OCI-LY1 (cell line): ENCODE measurements around the gene MFAP3L.

Experiments used
- H2AFZ ChIP-seq: fragments of 200-600 bp; sonication (generic), shearing (Covaris generic); 2 replicates; pipeline ENCODE4 v1.6.0; 2014; ENCODE audit warnings: antibody characterized with exemption, mild to moderate bottlenecking, low read length
- H3F3A ChIP-seq: fragments of 200-600 bp; sonication (generic), shearing (Covaris generic); 2 replicates; pipeline ENCODE4 v1.6.0; 2014; ENCODE audit warnings: mild to moderate bottlenecking, antibody characterized with exemption, low read length, moderate library complexity; ENCODE audit not compliant: insufficient read depth
- H3K27ac ChIP-seq: fragments of 200-600 bp; sonication (generic); 2 replicates; pipeline ENCODE4 v1.5.1; 2014; ENCODE audit warnings: low read length, mixed run types, mild to moderate bottlenecking, low read depth; ENCODE audit not compliant: poor library complexity, severe bottlenecking
- H3K27me3 ChIP-seq: fragments of 200-600 bp; sonication (generic); 2 replicates; pipeline ENCODE4 v1.6.0; 2014; ENCODE audit warnings: antibody characterized with exemption, mild to moderate bottlenecking, low read length, moderate library complexity; ENCODE audit not compliant: insufficient read depth
- H3K36me3 ChIP-seq: fragments of 200-600 bp; sonication (generic); 2 replicates; pipeline ENCODE4 v1.6.1; 2014; ENCODE audit warnings: mild to moderate bottlenecking, antibody characterized with exemption, low read length, moderate library complexity, mixed read lengths; ENCODE audit not compliant: insufficient read depth
- H3K4me1 ChIP-seq: fragments of 200-600 bp; sonication (generic); 2 replicates; pipeline ENCODE4 v1.5.1; 2014; ENCODE audit warnings: mild to moderate bottlenecking, low read length, moderate library complexity; ENCODE audit not compliant: insufficient read depth, severe bottlenecking
- H3K4me2 ChIP-seq: fragments of 200-600 bp; sonication (generic), shearing (Covaris generic); 2 replicates; pipeline ENCODE4 v1.6.1; 2014; ENCODE audit warnings: low read length
- H3K4me3 ChIP-seq: fragments of 200-600 bp; sonication (generic); 2 replicates; pipeline ENCODE4 v1.5.1; 2014; ENCODE audit warnings: low read length, low read depth, mild to moderate bottlenecking, mixed read lengths; ENCODE audit not compliant: poor library complexity, severe bottlenecking
- H3K79me2 ChIP-seq: fragments of 200-600 bp; shearing (Covaris generic); 2 replicates; pipeline ENCODE4 v1.6.1; 2016; ENCODE audit warnings: mixed run types, low read length, mixed read lengths; ENCODE audit not compliant: insufficient read depth
- H3K9ac ChIP-seq: fragments of 200-600 bp; sonication (generic), shearing (Covaris generic); 2 replicates; pipeline ENCODE4 v1.6.1; 2014; ENCODE audit warnings: mild to moderate bottlenecking, low read length, mixed read lengths
- H3K9me2 ChIP-seq: fragments of 200-600 bp; sonication (generic), shearing (Covaris generic); 2 replicates; pipeline ENCODE4 v1.6.1; 2014; ENCODE audit warnings: low read depth, mild to moderate bottlenecking, low read length, mixed read lengths
- H3K9me3 ChIP-seq: fragments of 200-600 bp; shearing (Covaris generic); 2 replicates; pipeline ENCODE4 v1.6.1; 2014; ENCODE audit warnings: low read length, mixed read lengths
- H4K20me1 ChIP-seq: fragments of 200-600 bp; sonication (generic), shearing (Covaris generic); 2 replicates; pipeline ENCODE4 v1.6.0; 2016; ENCODE audit warnings: mild to moderate bottlenecking, low read length; ENCODE audit not compliant: insufficient read depth
- CTCF ChIP-seq: fragments of 200-600 bp; sonication (generic), shearing (Covaris generic); IDR thresholded peaks from 2 replicates; pipeline ENCODE4 v1.5.1; 2017; ENCODE audit warnings: mild to moderate bottlenecking, antibody characterized with exemption, low read length, moderate library complexity, mixed read lengths
- EZH2 ChIP-seq: fragments of 200-600 bp; sonication (generic), shearing (Covaris generic); IDR thresholded peaks from 2 replicates; pipeline ENCODE4 v1.8.0; 2017; ENCODE audit warnings: borderline replicate concordance, mixed run types, mild to moderate bottlenecking, antibody characterized with exemption, low read length, moderate library complexity, mixed read lengths

Gene MFAP3L

DNA sequence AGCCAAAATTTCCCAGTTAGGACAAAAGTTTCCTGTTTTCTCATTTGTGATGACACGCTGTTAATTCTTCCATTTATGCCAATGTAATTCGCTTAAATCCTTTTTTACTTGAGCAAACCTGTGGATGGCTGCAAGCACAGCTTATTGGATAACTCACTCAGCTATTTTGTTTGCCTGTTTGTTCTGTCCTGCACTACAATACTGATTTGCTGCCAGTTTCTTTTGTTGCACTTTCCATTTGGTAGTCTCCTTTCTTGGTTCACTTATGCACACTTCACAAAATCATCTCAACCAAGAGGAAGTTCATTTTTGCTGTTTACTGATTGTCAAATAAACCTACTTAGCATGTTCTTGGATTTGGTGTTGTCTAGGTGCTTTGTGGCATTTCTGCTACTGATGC is 40.3 kb downstream of the MFAP3L start:
- H3K4me3 ChIP-seq, result no peak overlapping the region
- no peaks in the 10 kb centered on the region for H3F3A ChIP-seq
- no peak overlapping the region for H3K27ac ChIP-seq
- no peaks in the 10 kb centered on the region for H3K36me3 ChIP-seq
- TF ChIP-seq CTCF, result no peak
- no peak for TF ChIP-seq EZH2
- no peaks in the 10 kb centered on the region for H3K4me1 ChIP-seq
- H3K9me2 ChIP-seq, result no peaks in the 10 kb centered on the region
- H3K4me2 ChIP-seq, result no peak overlapping the region
- no peaks in the 10 kb centered on the region for H3K27me3 ChIP-seq
- H3K79me2 ChIP-seq, result no peaks in the 10 kb centered on the region
- H4K20me1 ChIP-seq, result no peaks in the 10 kb centered on the region
- no peaks in the 10 kb centered on the region for H3K9me3 ChIP-seq
- no peak overlapping the region for H3K9ac ChIP-seq
- no peak overlapping the region for H2AFZ ChIP-seq

GRCh38 chr4:169984745-169985144 is 41.5 kb downstream of the MFAP3L start:
- no peak for TF ChIP-seq CTCF
- no peak for TF ChIP-seq EZH2
- Histone ChIP-seq H3K4me2 (no peak overlapping the region), H3K4me3 (no peak overlapping the region), H3K36me3 (no peaks in the 10 kb centered on the region), H3K9me3 (no peaks in the 10 kb centered on the region), H3K9me2 (no peaks in the 10 kb centered on the region), H3F3A (no peaks in the 10 kb centered on the region), H3K27me3 (no peaks in the 10 kb centered on the region), H3K4me1 (no peaks in the 10 kb centered on the region), H3K9ac (no peak overlapping the region), H2AFZ (no peak overlapping the region), H3K27ac (no peak overlapping the region), H4K20me1 (no peaks in the 10 kb centered on the region), H3K79me2 (no peaks in the 10 kb centered on the region)

DNA sequence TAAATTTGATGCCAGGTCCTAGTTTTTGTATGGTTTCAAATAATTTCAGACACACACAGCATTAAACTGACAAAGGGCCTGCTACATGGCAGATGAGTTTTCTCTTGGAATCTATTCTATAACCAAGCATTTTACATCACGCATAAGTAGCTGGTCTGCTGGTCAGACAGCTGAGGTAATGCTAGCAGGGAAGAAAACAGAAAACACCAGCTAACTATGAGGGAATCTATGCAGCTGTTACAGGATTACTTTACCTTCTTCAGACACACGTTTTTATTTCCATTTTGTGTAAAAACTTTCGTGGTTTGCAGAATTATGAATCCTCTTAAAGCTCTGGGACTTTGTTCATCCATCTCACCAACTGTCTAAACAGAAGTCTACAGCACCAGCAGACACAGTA is 42.0 kb downstream of the MFAP3L start:
- no peaks in the 10 kb centered on the region for H3K36me3 ChIP-seq
- no peaks in the 10 kb centered on the region for H3K4me1 ChIP-seq
- no peaks in the 10 kb centered on the region for H3K79me2 ChIP-seq
- H2AFZ ChIP-seq, result no peak overlapping the region
- no peak overlapping the region for H3K4me2 ChIP-seq
- no peak overlapping the region for H3K4me3 ChIP-seq
- H3K9me2 ChIP-seq, result no peaks in the 10 kb centered on the region
- no peaks in the 10 kb centered on the region for H4K20me1 ChIP-seq
- no peaks in the 10 kb centered on the region for H3K9me3 ChIP-seq
- no peak for TF ChIP-seq CTCF
- TF ChIP-seq EZH2, result no peak
- H3K27me3 ChIP-seq, result no peaks in the 10 kb centered on the region
- no peak overlapping the region for H3K27ac ChIP-seq
- H3K9ac ChIP-seq, result no peak overlapping the region
- H3F3A ChIP-seq, result no peaks in the 10 kb centered on the region
